HL-60 (cell line): ENCODE data around the gene RIN1.

Experiments
- DNase-seq, 2 experiments: peaks; one replicate each; pipeline ENCODE4 v3.0.0-alpha.2; 2010 to 2020; ENCODE audit warnings: low read depth in 1 of 2, low spot score in 1 of 2
- H3K27ac ChIP-seq: fragments of 250-450 bp; sonication (Bioruptor Pico); replicated peaks from 2 replicates; pipeline ENCODE4 v1.5.1; 2020; ENCODE audit warnings: mild to moderate bottlenecking, moderate library complexity
- H3K27me3 ChIP-seq: fragments of 250-450 bp; sonication (Bioruptor Pico); 2 replicates; pipeline ENCODE4 v1.5.1; 2021; ENCODE audit warnings: mild to moderate bottlenecking, moderate library complexity; ENCODE audit not compliant: insufficient read depth, poor library complexity, severe bottlenecking
- H3K4me3 ChIP-seq: replicated peaks from 2 replicates; pipeline ENCODE4 v1.5.1; 2011; ENCODE audit warnings: mild to moderate bottlenecking, control low read depth, low read length; ENCODE audit not compliant: insufficient read depth
- CTCF ChIP-seq: IDR thresholded peaks from one replicate; pipeline ENCODE4 v1.5.1; 2011; ENCODE audit warnings: low read length, control low read depth, inconsistent platforms; ENCODE audit not compliant: insufficient read depth
- GABPA ChIP-seq: IDR thresholded peaks from 2 replicates; pipeline ENCODE4 v1.6.1; 2012; ENCODE audit warnings: low read depth
- POLR2AphosphoS5 ChIP-seq: IDR thresholded peaks from 2 replicates; pipeline ENCODE4 v1.6.1; 2012; ENCODE audit warnings: low read depth
- REST ChIP-seq: IDR thresholded peaks from 2 replicates; pipeline ENCODE4 v1.6.1; 2012; ENCODE audit warnings: low read depth; ENCODE audit not compliant: insufficient replicate concordance
- SPI1 ChIP-seq: IDR thresholded peaks from 2 replicates; pipeline ENCODE4 v1.6.1; 2012; ENCODE audit warnings: low read depth, mild to moderate bottlenecking, borderline replicate concordance

The RIN1 gene

GRCh38 chr11:66282468-66283455 lies 53.5 kb downstream of the RIN1 start:
- Histone ChIP-seq H3K27me3 (no peaks in the 10 kb centered on the region), H3K4me3 (no peak overlapping the region), H3K27ac (no peak overlapping the region)
- TF ChIP-seq REST (no peak), GABPA (no peak), SPI1 (peak; percentile 58; the same call in 1 of the 2 replicates), CTCF (peak; percentile 95), POLR2AphosphoS5 (no peak; the same call in 1 of the 2 replicates)
- peak; percentile 98 for DNase-seq
